ENCODE data around the gene SMAD4.
A peak's percentile ranks its signal among the peaks of the same experiment; 100 is the strongest.
"Not testable (repeated sequence)": the region's sequence is repeated elsewhere in the genome, so short reads cannot be mapped to it uniquely, and the experiment has no call there.

Gene SMAD4

GRCh38 chr18:51029694-51030536 lies at the start of gene SMAD4:
TSS of gene SMAD4 (plus strand) at chr18:51030213. CDS start at chr18:51047047, 16,834 bp downstream.
- peak; percentile 96 to 98 for DNase-seq (ENCODE audit: low read depth in 2 of 2)

- no peak for DNase-seq (ENCODE audit: low read depth in 2 of 2)
Observed at GRCh38 chr18:50981381-50981780, 48.6 kb upstream of the SMAD4 start.

DNA sequence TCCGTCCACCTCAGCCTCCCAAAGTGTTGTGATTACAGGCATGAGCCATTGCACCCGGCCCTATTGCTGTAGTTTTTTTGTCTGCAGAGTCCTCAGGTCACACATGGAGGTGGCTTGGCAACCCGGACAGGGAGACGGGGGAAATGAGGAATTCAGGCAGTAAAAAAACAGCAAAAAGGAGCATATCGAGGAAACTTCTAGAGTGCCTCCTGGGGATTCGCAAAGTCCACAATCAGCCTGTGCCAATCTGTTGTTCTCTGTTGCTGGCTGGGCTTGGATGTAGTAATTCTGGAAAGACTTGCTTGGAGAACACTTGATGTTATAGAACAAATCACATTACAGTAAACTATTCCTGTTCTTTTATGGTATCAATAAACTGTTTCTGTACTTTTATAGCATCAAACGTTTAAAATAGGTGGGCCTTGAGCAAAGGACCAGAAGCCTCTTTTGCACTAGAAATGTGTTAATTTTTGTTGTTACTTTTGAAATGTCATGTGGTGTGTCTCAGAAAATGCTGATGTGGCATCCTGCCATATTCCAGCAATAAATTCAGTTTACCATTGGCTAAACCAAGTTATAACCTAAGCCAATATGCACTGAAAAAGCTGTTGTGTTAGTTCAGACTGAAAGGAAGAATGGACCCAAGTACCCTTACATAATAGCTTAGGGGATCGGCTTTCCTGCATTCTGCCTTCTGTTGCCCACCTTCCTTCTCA lies 47.8 kb upstream of the SMAD4 start:
- no peak for DNase-seq (ENCODE audit: low read depth in 2 of 2)

- DNase-seq (ENCODE audit: low read depth in 2 of 2): no peak
Observed at GRCh38 chr18:50982802-50983179, 47.2 kb upstream of the SMAD4 start.

DNA sequence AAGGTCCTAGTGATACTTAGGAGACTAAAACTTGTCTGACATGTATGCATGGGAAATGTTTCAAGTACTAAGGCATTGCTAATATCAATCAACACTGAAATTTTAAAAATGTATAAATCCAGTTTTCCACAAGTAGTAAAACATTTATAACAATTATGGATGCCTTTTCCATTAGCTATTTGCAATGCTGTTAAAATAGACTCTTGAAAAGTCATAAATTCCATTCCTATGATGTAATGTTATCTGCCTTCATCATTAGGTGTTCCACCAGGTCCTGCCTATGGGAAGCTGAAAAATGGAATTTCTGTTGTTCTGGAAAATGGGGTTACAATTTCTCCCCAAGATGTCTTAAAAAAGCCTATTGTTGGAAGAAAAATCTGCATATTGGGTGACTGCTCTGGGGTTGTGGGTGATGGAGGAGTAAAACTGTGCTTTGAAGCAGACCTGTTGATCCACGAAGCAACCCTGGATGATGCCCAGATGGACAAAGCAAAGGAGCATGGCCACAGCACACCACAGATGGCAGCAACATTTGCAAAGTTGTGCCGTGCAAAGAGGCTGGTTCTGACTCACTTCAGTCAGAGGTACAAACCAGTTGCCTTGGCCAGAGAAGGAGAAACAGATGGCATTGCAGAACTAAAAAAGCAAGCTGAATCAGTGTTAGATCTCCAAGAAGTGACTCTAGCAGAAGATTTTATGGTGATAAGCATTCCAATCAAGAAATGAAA lies 43.5 kb upstream of the SMAD4 start:
- DNase-seq (ENCODE audit: low read depth in 2 of 2): no peak

DNA sequence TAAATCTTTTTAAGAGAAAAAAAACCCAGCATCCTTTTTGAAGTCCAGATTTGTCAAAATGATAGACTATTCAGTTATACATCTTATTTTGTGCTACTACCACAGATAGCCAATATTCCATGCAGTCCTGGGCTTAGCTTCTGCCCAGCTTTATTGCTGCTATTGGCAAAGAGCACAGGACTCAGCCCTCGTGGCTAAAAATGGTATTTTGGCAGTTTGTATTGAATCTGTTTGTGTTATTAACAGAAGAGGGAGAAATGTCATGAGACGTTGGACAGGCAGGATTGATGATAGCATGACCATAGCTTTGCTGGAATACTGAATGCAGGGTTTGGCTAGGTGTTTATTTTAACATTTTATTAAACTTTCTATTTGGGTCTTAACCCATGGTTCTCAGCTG lies 42.8 kb upstream of the SMAD4 start:
- no peak for DNase-seq (ENCODE audit: low read depth in 2 of 2)

GRCh38 chr18:50989711-50990110 lies 40.3 kb upstream of the SMAD4 start:
- no peak for DNase-seq (ENCODE audit: low read depth in 2 of 2)

- no peak for DNase-seq (ENCODE audit: low read depth in 2 of 2)
Observed at GRCh38 chr18:50992351-50992762, 37.7 kb upstream of the SMAD4 start.

DNA sequence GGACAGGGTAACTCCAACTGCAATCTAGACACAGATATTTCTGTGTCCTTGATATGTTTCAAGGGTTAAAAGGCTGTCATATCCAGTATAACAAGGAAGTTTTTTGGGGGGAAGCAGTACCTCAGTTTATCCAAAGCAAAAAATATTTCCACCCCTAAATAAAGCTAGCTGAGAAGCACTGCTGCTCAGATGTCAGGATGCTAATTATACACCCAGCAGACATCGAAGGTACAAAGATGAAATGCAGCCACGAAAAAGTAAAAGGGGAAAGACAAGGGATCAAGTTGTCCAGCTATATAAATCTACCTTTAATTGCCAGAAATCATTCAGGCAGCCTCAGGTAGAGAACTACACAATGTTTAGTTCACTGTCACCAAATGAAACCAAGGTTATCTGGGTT lies 36.0 kb upstream of the SMAD4 start:
- no peak for DNase-seq (ENCODE audit: low read depth in 2 of 2)

DNA sequence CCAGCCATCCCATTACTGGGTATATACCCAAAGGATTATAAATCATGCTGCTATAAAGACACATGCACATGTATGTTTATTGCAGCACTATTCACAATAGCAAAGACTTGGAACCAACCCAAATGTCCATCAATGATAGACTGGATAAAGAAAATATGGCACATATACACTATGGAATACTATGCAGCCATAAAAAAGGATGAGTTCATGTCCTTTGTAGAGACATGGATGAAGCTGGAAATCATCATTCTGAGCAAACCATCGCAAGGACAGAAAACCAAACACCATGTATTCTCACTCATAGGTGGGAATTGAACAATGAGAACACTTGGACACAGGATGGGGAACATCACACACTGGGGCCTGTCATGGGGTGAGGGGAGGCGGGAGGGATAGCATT lies 26.8 kb upstream of the SMAD4 start:
- DNase-seq (ENCODE audit: low read depth in 2 of 2): not testable (repeated sequence)

- no peak for DNase-seq (ENCODE audit: low read depth in 2 of 2)
Observed at GRCh38 chr18:51006061-51006818, 23.8 kb upstream of the SMAD4 start.

DNA sequence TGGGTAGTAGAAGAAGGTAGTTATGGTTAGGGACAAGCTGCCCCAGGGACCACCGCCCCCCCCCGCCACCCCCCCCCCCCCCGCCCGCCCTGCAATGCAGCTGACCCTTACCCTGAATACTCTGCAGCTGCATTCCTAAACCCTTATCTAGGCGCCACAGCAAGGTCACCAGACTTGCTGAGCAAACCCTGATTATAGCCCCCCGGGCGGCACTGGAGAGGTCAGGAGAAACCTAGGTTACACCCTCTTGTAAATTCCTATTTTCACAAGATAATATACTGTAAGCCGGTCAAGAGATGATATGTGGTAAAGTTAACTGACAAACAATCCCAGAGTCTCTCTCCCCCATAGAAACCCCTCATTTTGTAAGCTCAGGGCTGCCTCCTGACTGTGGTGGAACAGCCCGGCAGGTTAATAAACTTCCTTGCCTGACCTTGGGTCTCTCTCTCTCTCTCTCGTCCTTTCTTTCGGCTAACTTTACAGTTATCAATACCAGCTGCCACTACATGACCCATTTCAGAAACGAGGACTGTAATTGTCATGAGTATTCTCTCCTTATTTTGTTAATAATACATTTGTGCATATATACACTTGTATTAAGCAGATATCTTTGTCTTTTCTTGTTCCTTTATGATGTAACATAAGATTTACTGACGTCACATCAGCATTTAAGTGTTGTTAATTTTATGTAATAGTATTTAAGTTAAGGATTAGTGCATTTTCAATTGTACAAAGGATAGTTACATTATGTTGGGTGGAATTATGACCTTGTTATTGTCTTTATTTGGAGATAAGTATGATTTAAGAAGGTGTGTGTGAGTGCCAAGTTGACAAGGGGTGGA lies 22.8 kb upstream of the SMAD4 start:
- DNase-seq (ENCODE audit: low read depth in 2 of 2): no peak

DNA sequence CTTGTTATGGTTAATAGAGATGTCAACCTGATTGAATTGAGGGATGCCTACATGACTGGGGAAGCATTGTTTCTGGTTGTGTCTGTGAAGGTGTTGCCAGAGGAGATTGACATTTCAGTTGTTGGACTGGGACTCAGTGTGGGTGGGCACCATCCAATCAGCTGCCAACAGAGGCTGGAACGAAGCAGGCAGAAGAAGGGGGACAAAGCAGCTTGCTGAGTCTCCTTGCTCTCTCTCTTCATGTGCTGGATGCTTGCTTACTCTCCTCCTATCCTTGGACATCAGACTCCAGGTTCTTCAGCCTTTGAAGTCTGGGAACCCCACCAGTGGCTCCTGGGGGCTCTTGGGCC lies 22.2 kb upstream of the SMAD4 start:
- no peak for DNase-seq (ENCODE audit: low read depth in 2 of 2)

DNA sequence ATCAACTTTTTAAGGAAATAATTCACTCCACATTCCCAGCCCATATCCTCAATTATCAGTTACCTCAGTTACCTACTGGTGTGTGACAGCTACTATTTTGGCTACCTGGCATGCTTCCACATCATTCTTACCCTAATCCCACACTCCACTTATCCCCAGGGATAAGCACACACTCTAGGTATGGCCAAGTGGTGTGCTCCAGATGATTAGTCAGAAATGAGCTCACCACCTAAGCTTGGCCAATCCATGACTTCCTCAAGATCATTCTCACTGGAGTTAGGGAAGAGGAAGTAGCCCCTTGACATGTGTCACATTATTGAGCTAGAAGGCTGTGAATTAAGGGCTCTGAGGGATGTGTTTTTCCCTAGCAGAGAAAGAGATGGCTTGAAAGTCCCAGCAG lies 20.9 kb upstream of the SMAD4 start:
- DNase-seq (ENCODE audit: low read depth in 2 of 2): no peak

DNA sequence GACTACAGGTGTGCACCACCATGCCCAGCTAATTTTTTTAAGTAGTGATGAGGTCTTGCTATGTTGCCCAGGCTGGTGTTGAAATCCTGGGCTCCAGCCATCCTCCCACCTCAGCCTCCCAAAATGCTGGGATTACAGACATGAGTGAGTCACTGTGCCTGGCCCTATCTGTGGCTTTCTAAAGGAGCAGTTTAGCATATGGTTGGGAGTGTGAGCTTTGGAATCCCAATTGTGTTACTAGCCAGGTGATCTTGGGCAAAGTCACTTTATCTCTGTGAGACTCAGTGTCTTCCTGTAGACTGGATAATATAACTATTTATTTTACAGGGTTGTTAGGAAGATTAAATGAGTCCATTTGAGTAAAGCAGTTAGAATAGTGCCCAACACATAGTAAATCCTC lies 19.8 kb upstream of the SMAD4 start:
- no peak for DNase-seq (ENCODE audit: low read depth in 2 of 2)

- DNase-seq (ENCODE audit: low read depth in 2 of 2): no peak
Observed at GRCh38 chr18:51011709-51012108, 18.3 kb upstream of the SMAD4 start.

- DNase-seq (ENCODE audit: low read depth in 2 of 2): no peak
Observed at GRCh38 chr18:51012441-51012840, 17.6 kb upstream of the SMAD4 start.

GRCh38 chr18:51013259-51013658 lies 16.8 kb upstream of the SMAD4 start:
- no peak for DNase-seq (ENCODE audit: low read depth in 2 of 2)

DNA sequence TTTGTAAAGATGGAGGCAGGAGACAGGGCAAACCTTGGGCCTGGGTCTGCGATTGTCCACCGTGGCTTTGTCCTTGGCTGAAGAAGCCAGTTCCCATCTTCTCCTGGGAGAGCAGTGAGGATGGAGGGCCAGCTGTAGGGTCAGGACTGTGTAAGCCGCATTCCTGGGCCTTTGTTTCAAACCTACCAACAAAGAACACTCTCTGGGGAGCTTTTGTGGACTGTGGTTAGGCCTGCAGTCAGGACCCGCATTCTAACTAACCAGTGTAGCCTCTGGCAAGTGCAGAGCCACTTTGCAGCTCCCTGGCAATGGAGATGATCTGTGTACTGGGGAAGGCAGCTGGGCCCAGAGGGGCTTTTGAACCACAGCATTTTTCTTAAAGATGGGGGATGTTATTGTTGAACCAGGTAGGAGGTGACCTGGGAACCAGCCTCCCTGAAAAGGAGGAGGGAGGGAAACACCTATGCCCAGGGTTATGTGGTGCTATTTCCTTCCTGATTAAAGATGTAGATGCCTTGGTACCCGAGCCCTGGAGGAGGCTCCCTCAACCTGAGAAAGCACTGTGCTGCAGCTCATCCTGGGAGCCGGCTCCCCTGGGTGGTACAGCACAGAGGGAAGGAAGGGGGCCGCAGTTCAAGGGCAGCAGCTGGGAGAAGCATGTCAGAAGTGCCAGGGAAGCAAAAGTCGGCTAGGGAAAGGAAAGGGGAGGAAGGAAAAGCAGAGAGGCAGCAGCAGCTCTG lies 12.7 kb upstream of the SMAD4 start:
- no peak for DNase-seq (ENCODE audit: low read depth in 2 of 2)

DNA sequence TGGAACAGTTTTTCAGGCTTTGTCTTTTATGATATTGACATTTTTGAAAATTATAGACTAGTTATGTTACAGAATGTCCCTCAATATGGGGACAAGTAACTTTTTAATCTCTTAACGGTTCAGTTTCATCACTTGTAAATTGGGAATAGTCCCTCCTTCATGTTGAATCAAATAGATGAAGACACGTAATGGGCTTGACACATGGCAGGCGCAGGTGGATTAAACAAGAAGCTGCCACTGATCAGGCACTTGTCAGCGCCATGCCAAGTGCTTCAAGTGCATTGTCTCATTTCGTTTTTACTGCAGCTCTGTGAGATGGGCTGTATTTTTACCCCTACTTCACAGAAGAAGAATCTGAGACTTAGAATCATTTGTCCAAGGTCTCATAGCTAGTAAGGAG lies 9.5 kb upstream of the SMAD4 start:
- DNase-seq (ENCODE audit: low read depth in 2 of 2): no peak

All from stimulated activated CD4-positive, alpha-beta T cell treated with anti-CD3 and anti-CD28 coated beads, Interleukin-1b, Interleukin-23, amount 100 ng/mL, for 1 hour (primary cell).